ENCODE results near the gene SMOC2.

DNA sequence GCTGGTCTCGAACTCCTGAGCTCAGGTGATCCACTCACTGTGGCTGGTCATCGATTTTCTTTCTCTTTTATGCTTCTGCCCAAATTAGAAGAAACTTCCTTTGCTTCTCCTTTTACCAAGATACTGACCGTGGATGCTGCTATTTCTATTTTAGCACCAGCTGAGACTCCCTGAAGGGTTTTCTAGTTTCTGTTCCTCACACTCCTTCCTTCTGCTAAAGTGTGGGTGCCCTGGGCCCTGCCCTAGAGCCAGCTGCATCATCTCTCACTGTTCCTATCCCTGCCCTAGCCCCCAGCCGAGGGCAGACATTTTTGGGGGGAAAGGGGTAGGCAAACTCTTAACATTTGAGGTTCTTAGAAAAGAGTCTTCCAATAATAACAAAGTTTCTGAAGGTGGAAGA is 6.3 kb downstream of the SMOC2 start:
- TF ChIP-seq POLR2A (IDR thresholded peaks at IDR 0.05), result no peak
- TF ChIP-seq, protein P1, sequence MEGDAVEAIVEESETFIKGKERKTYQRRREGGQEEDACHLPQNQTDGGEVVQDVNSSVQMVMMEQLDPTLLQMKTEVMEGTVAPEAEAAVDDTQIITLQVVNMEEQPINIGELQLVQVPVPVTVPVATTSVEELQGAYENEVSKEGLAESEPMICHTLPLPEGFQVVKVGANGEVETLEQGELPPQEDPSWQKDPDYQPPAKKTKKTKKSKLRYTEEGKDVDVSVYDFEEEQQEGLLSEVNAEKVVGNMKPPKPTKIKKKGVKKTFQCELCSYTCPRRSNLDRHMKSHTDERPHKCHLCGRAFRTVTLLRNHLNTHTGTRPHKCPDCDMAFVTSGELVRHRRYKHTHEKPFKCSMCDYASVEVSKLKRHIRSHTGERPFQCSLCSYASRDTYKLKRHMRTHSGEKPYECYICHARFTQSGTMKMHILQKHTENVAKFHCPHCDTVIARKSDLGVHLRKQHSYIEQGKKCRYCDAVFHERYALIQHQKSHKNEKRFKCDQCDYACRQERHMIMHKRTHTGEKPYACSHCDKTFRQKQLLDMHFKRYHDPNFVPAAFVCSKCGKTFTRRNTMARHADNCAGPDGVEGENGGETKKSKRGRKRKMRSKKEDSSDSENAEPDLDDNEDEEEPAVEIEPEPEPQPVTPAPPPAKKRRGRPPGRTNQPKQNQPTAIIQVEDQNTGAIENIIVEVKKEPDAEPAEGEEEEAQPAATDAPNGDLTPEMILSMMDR (IDR thresholded peaks at IDR 0.05), result no peak

Data from thyroid gland (tissue), 4 donors.